NOMO-1 treated with dmso at 0.1 percent for 144 hours (cell line): ENCODE measurements around the gene SLC12A7.

Experiments
- DNase-seq: peaks from one replicate; lab custom pipeline; 2025; ENCODE audit not compliant: unreplicated experiment; lab: John Stamatoyannopoulos, UW

SLC12A7 gene

GRCh38 chr5:1038417-1039209, 73.2 kb downstream of the SLC12A7 start:
- DNase-seq = no peak

- DNase-seq = no peak
These were observed 74.0 kb downstream of the SLC12A7 start for GRCh38 chr5:1037671-1038416.

- DNase-seq = no peak
These were observed 74.7 kb downstream of the SLC12A7 start for GRCh38 chr5:1037123-1037670.

GRCh38 chr5:1036504-1037122, 75.2 kb downstream of the SLC12A7 start:
- DNase-seq = no peak

DNA sequence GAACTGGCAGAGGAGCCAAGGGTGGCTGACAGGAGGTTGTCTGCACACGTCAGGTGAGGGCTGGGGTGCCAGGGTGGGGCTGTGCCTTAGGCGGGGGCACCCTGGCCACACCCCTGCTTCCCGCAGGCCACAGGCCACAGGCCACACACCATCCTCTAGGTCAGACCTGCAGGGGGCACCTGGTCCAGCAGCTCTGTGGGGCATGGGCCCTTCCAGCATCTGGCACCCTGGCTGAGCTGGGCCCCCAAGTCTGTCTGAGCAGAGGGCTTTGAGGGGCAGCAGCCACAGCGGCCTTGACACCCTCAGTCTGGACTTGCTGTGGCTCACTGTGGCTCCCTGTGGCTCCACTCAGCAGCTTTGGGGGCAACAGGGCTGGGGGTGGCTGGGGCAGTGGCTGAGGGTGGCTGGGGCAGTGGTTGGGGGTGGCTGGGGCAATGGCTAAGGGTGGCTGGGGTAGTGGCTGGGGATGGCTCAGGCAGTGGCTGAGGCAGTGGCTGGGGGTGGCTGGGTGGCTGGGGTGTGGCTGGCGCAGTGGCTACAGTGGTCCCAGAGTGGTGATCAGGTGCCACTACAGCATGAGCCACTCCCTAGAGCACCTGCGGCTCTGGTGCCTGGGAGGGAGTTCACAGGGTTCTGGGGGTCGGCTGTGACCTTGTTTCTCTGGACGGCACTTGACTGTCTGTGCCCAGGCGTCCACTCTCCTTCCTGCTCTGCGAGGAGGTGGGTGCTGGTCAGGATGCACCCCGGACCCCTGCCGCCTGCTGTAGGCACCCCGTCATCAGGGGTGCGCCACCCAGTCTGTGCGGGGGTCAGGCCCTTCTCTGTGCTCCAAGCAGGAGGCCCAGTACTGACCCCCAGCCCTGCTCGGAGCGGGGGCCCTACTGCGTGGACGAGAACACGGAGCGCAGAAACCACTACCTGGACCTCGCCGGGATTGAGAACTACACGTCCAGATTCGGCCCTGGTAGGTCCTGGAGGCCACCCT, 76.2 kb downstream of the SLC12A7 start:
- DNase-seq = no peak

GRCh38 chr5:1034986-1035385, 76.9 kb downstream of the SLC12A7 start:
- no peak for DNase-seq

DNA sequence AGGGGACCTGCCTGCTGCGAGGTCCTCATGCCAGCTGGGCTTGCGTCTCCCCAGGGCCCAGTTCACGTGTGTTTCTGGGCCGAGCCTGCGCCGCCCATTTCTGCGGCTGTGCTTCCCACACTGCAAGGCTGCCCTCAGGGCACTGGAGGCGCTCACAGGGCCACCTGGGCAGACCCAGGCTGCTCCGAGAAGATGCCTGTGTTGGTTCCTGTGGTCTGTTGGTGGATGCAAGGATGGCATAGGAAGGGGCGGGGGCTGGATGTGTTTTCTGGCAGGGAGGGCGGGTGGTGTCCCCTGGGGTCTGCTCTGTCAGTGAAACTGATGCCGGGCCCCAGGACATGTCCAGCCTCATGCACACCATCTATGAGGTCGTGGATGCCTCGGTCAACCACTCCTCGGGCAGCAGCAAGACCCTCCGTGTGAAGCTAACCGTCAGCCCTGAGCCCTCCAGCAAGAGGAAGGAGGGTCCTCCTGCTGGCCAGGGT, 77.4 kb downstream of the SLC12A7 start:
- DNase-seq = no peak

DNA sequence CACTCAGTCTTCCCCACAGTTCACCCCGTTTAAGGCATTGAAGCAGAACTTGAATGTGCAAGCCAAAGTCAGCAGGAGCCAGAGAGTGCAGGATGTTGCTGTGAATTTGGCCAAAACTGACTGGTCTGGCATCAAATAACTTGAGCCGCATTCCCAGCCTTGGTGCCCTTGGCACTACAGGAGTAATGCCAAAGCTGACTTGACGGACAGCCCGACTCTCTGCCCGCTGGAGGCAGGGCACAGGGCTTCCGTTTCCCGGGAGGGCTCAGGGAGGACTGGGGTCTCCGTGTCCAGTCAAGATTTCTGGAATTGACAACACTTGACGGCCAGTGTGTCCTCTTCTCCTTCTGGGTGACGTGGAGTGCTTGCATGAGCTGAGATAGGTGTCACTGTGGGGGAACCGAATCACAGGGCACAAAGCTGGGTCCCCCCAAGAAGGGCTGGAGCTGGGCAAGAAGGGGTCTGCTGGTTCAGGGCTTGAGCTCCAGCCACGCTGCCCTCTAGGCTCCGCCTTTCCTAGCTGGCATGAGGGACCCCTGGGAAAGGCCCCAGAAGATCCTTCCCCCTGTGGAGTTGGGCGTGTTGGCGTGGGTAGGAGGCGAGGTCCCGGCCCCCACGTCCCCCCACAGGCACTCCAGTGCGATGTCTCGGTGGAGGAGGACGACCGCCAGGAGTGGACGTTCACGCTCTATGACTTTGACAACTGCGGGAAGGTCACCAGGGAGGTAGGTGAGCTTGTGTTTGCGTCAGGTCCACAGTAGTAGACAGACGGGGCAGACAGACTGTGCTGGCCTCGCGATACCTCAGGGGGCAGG, 78.0 kb downstream of the SLC12A7 start:
- no peak for DNase-seq

DNA sequence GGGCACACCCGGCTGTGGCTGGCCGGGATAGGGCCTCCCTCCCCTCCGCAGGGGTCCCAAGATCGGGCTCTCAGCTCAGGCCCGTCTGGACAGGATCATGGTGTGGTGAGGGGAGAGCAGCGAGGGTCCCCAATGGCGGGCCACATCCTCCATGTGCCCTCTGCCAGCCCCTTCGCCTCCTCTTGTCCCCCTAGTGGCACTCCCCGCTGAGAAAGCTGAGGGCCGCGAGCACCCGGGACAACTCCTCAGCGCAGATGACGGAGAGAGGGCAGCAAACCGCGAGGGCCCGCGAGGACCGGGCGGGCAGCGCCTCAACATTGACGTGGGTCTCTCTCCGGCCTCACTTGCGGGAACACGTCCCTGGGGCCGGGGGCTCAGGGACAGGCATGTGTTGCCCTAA, 78.7 kb downstream of the SLC12A7 start:
- no peak for DNase-seq

- DNase-seq = no peak
These were observed 79.3 kb downstream of the SLC12A7 start for GRCh38 chr5:1032551-1033027.

DNA sequence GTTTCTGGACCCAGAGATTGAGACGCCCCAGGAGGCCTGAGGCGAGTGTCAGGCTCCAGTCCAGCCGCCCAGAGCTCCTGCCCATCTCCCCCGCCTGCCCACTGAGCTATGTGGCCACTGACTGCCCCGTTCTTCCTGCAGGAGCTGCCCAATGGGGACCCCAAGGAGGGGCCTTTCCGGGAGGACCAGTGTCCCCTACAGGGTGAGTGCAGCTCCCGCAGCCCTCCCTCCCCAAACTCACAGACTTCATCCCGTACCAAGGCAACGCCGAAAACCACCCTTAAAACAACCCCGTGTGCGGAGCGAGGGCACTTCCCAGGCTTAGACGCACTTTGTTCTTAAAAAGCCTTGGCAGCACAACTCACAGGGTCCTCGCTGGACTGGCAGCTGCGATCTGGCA, 79.9 kb downstream of the SLC12A7 start:
- DNase-seq = no peak

- DNase-seq = no peak
These were observed 80.4 kb downstream of the SLC12A7 start for GRCh38 chr5:1031306-1031959.

DNA sequence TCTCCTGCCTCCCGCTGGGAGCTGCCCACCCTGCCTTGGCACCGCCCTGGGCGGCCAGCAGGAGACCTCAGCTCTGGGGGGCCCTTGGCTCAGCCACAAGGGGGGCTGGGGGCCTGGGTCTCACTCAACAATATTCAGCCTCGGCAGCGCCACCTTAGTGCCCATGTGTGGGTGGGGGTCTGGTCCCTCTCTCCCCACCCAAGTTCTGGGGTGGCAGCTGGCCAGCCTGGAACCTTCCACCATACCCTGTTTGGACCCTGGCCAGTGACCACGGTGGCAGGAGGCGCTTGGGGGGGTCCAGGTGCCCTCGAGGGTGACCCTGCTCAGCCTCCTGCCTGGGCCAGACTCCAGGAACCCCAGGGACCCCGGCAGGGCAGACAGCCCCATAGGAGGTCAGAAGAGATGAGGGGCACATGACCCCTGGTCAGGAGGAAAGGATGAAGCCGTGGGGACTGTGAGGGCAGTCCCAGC, 81.0 kb downstream of the SLC12A7 start:
- DNase-seq = no peak

- DNase-seq = no peak
These were observed 81.8 kb downstream of the SLC12A7 start for GRCh38 chr5:1029945-1030625.

GRCh38 chr5:1029282-1029944, 82.5 kb downstream of the SLC12A7 start:
- DNase-seq = no peak

DNA sequence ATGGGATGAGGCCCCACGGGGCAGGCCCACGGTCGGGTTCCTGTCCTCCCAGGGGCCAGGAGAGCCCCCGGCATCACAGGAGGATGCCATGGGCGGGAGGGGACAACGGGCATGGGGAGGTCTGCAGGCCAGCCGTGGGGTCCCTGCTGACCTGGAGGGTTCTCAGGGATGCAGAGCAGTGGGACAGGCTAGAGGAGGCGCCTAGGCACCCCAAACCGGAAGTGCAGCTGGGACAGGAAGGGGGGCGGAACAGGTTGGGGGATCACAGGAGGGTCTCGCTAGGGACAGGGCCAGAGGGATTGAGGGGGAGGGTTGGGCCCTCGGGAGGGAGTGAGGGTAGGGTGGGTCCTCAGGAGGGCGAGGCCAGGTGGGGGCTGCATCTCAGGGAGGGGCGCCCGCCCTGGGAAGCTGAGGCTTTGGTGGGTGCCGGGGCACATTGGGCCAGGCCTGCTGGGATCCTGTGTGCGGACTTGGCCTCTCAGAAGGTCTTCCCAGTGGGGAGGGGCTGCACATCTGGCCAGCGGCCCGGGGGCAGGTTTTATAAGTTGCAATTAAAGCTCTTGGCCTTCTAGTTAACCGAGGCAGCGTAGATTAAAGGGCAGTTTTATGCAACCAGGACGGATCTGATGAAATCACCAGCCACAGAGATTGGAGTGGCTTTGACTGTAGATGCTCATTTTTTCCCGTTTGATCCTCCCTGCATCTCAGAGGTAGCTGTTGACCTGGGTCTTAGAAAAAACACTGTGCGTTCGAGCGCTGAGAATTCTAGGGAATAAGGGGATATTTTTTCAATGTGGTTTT, 83.2 kb downstream of the SLC12A7 start:
- DNase-seq = no peak
